H1 (cell line): ENCODE results near the gene SNRPE. TPM values are rescaled to one million over a fixed set of nuclear protein-coding genes. Genes with fewer than 3 reads are reported as not detected.

Experiments used
- CTCF ChIA-PET: fragments of 300-600 bp; sonication (Branson Sonifier 250); formaldehyde crosslinking; loops from one replicate; lab custom pipeline; 2021; ENCODE audit not compliant: partially characterized antibody; lab: Charles Lee
- POLR2A ChIA-PET: fragments of 300-600 bp; sonication (Branson Sonifier 250); formaldehyde crosslinking; loops from one replicate; lab custom pipeline; 2021; ENCODE audit warnings: inconsistent platforms; ENCODE audit not compliant: partially characterized antibody; lab: Charles Lee
- DNase-seq, 2 experiments: peaks; one replicate each; pipeline versions ENCODE4 v3.0.0 to v3.0.0-alpha.2; 2010 to 2022; ENCODE audit warnings: low spot score in 2 of 2, low read depth in 1 of 2, mixed read lengths in 1 of 2
- FAIRE-seq: peaks from 2 replicates; lab custom pipeline; 2011; peaks lifted over from hg19 to GRCh38; lab: Jason Lieb, UNC
- H2AFZ ChIP-seq: 2 replicates; pipeline ENCODE4 v1.8.1; 2012; ENCODE audit warnings: low read length, inconsistent platforms
- H2AK5ac ChIP-seq: 2 replicates; pipeline ENCODE4 v1.6.1; 2013; ENCODE audit warnings: low read depth, low read length
- H2BK120ac ChIP-seq: replicated peaks from 2 replicates; pipeline ENCODE3; 2013; ENCODE audit warnings: low read depth, low read length, inconsistent platforms
- H2BK12ac ChIP-seq: 2 replicates; pipeline ENCODE4 v1.6.1; 2013; ENCODE audit warnings: low read depth, low read length
- H2BK15ac ChIP-seq: 2 replicates; pipeline ENCODE4 v1.6.1; 2013; ENCODE audit warnings: low read length
- H2BK20ac ChIP-seq: 2 replicates; pipeline ENCODE4 v1.6.1; 2013; ENCODE audit warnings: low read length
- H2BK5ac ChIP-seq: 2 replicates; pipeline ENCODE4 v1.6.1; 2013; ENCODE audit warnings: low read depth, low read length
- H3K14ac ChIP-seq: 2 replicates; pipeline ENCODE4 v1.6.1; 2013; ENCODE audit warnings: inconsistent platforms; ENCODE audit not compliant: insufficient read length
- H3K18ac ChIP-seq: 2 replicates; pipeline ENCODE4 v1.6.1; 2013; ENCODE audit warnings: low read length; ENCODE audit errors: extremely low read depth
- H3K23ac ChIP-seq: 2 replicates; pipeline ENCODE4 v1.6.1; 2013; ENCODE audit warnings: inconsistent platforms; ENCODE audit not compliant: insufficient read length
- H3K23me2 ChIP-seq: 2 replicates; pipeline ENCODE4 v1.6.1; 2013; ENCODE audit warnings: low read depth, low read length
- H3K27ac ChIP-seq: 2 replicates; pipeline ENCODE4 v1.6.1; 2011; ENCODE audit warnings: low read depth, low read length, inconsistent platforms
- H3K27me3 ChIP-seq, 4 experiments: replicated peaks in 1 of 4; 1 replicate in 1 of 4; 2 replicates in 3 of 4; pipeline versions ENCODE4 v1.6.1 to v1.8.1; 2011 to 2013; ENCODE audit warnings: low read length in 3 of 4, mild to moderate bottlenecking in 3 of 4, inconsistent platforms in 2 of 4, mixed read lengths in 2 of 4, moderate library complexity in 1 of 4; ENCODE audit not compliant: control insufficient read depth in 3 of 4, insufficient read depth in 3 of 4; ENCODE audit errors: extremely low read depth in 1 of 4
- H3K36me3 ChIP-seq, 4 experiments: 2 replicates each; pipeline versions ENCODE4 v1.6.1 to v1.8.1; 2011 to 2013; ENCODE audit warnings: mild to moderate bottlenecking in 4 of 4, low read length in 3 of 4, moderate library complexity in 2 of 4, control low read depth in 1 of 4, inconsistent platforms in 1 of 4; ENCODE audit not compliant: insufficient read depth in 4 of 4, control insufficient read depth in 2 of 4
- H3K4ac ChIP-seq: replicated peaks from 2 replicates; pipeline ENCODE3; 2013; ENCODE audit warnings: low read length, low read depth, mixed read lengths, inconsistent platforms; ENCODE audit not compliant: insufficient read length
- H3K4me1 ChIP-seq, 4 experiments: replicated peaks in 1 of 4; 1 replicate in 1 of 4; 2 replicates in 3 of 4; pipeline versions ENCODE4 v1.6.1 to v1.8.1; 2011 to 2013; ENCODE audit warnings: low read length in 3 of 4, inconsistent platforms in 2 of 4, mixed read lengths in 1 of 4; ENCODE audit not compliant: insufficient read depth in 4 of 4, control insufficient read depth in 3 of 4
- H3K4me2 ChIP-seq, 2 experiments: 2 replicates each; pipeline versions ENCODE4 v1.6.1 to v1.8.1; 2011 to 2013; ENCODE audit warnings: low read depth in 2 of 2, low read length in 2 of 2, control low read depth in 1 of 2, inconsistent platforms in 1 of 2, mild to moderate bottlenecking in 1 of 2; ENCODE audit not compliant: insufficient read depth in 1 of 2
- H3K4me3 ChIP-seq, 4 experiments: fragments of 200-600, 300-600 bp in 1 of 4; sonication (generic), shearing (Covaris generic), sonication (Bioruptor Twin) in 1 of 4; 2 replicates each; pipeline versions ENCODE4 v1.5.1 to v1.8.1; 2011 to 2016; ENCODE audit warnings: low read length in 4 of 4, low read depth in 3 of 4, control low read depth in 2 of 4, inconsistent platforms in 2 of 4, mild to moderate bottlenecking in 2 of 4, mixed read lengths in 1 of 4, moderate library complexity in 1 of 4; ENCODE audit not compliant: insufficient read depth in 2 of 4; ENCODE audit errors: extremely low read depth in 1 of 4
- H3K56ac ChIP-seq: replicated peaks from 2 replicates; pipeline ENCODE3; 2013; ENCODE audit warnings: low read depth, mild to moderate bottlenecking, mixed read lengths, low read length, inconsistent platforms; ENCODE audit not compliant: insufficient read length
- H3K79me1 ChIP-seq: 2 replicates; pipeline ENCODE4 v1.6.1; 2013; ENCODE audit warnings: low read depth, low read length, control low read depth
- H3K79me2 ChIP-seq, 2 experiments: 2 replicates each; pipeline versions ENCODE4 v1.6.1 to v1.8.1; 2012 to 2013; ENCODE audit warnings: low read length in 2 of 2, mild to moderate bottlenecking in 2 of 2, inconsistent platforms in 1 of 2; ENCODE audit not compliant: insufficient read depth in 2 of 2, control insufficient read depth in 1 of 2
- H3K9ac ChIP-seq, 4 experiments: replicated peaks in 1 of 4; 1 replicate in 1 of 4; 2 replicates in 3 of 4; pipeline versions ENCODE4 v1.6.1 to v1.8.1; 2011 to 2013; ENCODE audit warnings: low read depth in 3 of 4, low read length in 3 of 4, control low read depth in 2 of 4, mild to moderate bottlenecking in 2 of 4, moderate library complexity in 2 of 4, inconsistent platforms in 1 of 4; ENCODE audit errors: extremely low read depth in 1 of 4
- H3K9me3 ChIP-seq, 2 experiments: 2 replicates each; pipeline versions ENCODE4 v1.6.1 to v1.8.1; 2012 to 2013; ENCODE audit warnings: mild to moderate bottlenecking in 2 of 2, moderate library complexity in 2 of 2, control low read depth in 1 of 2, inconsistent platforms in 1 of 2, low read depth in 1 of 2, low read length in 1 of 2, mixed read lengths in 1 of 2; ENCODE audit not compliant: insufficient read depth in 2 of 2
- H4K20me1 ChIP-seq, 2 experiments: replicated peaks in 1 of 2; 2 replicates each; pipeline versions ENCODE3 to v1.8.1; 2011 to 2013; ENCODE audit warnings: inconsistent platforms in 2 of 2, low read length in 2 of 2, mild to moderate bottlenecking in 1 of 2; ENCODE audit not compliant: insufficient read depth in 2 of 2, control insufficient read depth in 1 of 2
- H4K5ac ChIP-seq: 2 replicates; pipeline ENCODE4 v1.6.1; 2013; ENCODE audit warnings: low read length, low read depth, mixed read lengths, inconsistent platforms; ENCODE audit not compliant: insufficient read length
- H4K8ac ChIP-seq: 2 replicates; pipeline ENCODE4 v1.8.0; 2013; ENCODE audit warnings: mild to moderate bottlenecking, moderate library complexity, low read length, inconsistent platforms; ENCODE audit not compliant: insufficient read depth; ENCODE audit errors: extremely low read depth
- H4K91ac ChIP-seq: replicated peaks from 2 replicates; pipeline ENCODE3; 2013; ENCODE audit warnings: low read length, mixed read lengths, inconsistent platforms; ENCODE audit not compliant: insufficient read length
- ATF2 ChIP-seq: IDR thresholded peaks from 2 replicates; pipeline ENCODE4 v1.6.1; 2012; ENCODE audit warnings: low read length, inconsistent platforms
- BACH1 ChIP-seq: IDR thresholded peaks from 2 replicates; pipeline ENCODE4 v1.6.1; 2012; ENCODE audit warnings: low read length, improper control_type of control experiment
- CHD2 ChIP-seq: IDR thresholded peaks from 2 replicates; pipeline ENCODE4 v1.6.1; 2012; ENCODE audit warnings: low read length, improper control_type of control experiment
- JUND ChIP-seq: IDR thresholded peaks from 2 replicates; pipeline ENCODE4 v1.6.1; 2011; ENCODE audit warnings: mild to moderate bottlenecking, improper control_type of control experiment, low read length
- POLR2AphosphoS5 ChIP-seq: IDR thresholded peaks from 2 replicates; pipeline ENCODE4 v1.6.1; 2011; ENCODE audit warnings: low read depth, low read length
- SIN3A ChIP-seq, 2 experiments: IDR thresholded peaks in 1 of 2; conservative IDR thresholded peaks in 1 of 2; 2 replicates each; pipeline ENCODE4 v1.6.1; 2011 to 2012; ENCODE audit warnings: low read length in 2 of 2, improper control_type of control experiment in 1 of 2, low read depth in 1 of 2, mild to moderate bottlenecking in 1 of 2
- WGBS, 2 experiments: shearing (Covaris generic) in 1 of 2; methylation state at CpG; one replicate each; pipeline versions ENCODE4 v1.1.6 to v1.1.7; 2013 to 2015; ENCODE audit warnings: low lambda C conversion rate in 2 of 2, mixed read lengths in 2 of 2, inconsistent platforms in 1 of 2, low coverage in 1 of 2, missing lambda C conversion rate in 1 of 2; ENCODE audit not compliant: insufficient replicate concordance in 2 of 2, insufficient coverage in 1 of 2, insufficient read length in 1 of 2; ENCODE audit errors: extremely low coverage in 1 of 2, missing lambda C conversion rate in 1 of 2; 5-methylcytosine and 5-hydroxymethylcytosine counted together
- polyA plus RNA-seq, 7 experiments: library from polyadenylated mRNA; depleted of rRNA in 3 of 7; stranded (reverse) in 5 of 7; unstranded in 2 of 7; fragments of >200 nt in 5 of 7; fragments of 200-250 nt in 2 of 7; gene quantifications; 1 replicate in 5 of 7; 2 replicates in 1 of 7; 4 replicates in 1 of 7; pipeline versions ENCODE4 v1.2.1 to v1.2.3, GENCODE V29; 2011 to 2013; ENCODE audit warnings: missing spikeins in 2 of 7, mixed read lengths in 2 of 7
- total RNA-seq: library from RNA; stranded (reverse); fragmentation: NEBNext Ultra II Directional; extraction: Animal tissue kit (Norgen Biotek cat#: 25700); gene quantifications from 2 replicates; pipeline ENCODE4 v1.2.1, GENCODE V29; 2021

SNRPE gene
- total and polyA plus RNA-seq, 2 of the 8 experiments (the other 6 are each of a cell fraction or from before 2014, with no cell fraction given) = 416 to 461 TPM

- Histone ChIP-seq H2AFZ (no peak overlapping the region), H3K4me3 (no peak overlapping the region), H2BK5ac (no peak overlapping the region), H3K4me1 (peaks cover 0 to 5% (median 0%) of the 10 kb centered on the region in 4 experiments; a peak in 1 of 7 replicates), H3K23ac (no peak overlapping the region), H3K9me3 (no peaks in the 10 kb centered on the region), H2AK5ac (no peak overlapping the region), H3K9ac (no peak overlapping the region), H3K4me2 (no peak overlapping the region), H4K20me1 (no peaks in the 10 kb centered on the region), H3K56ac (no peak overlapping the region), H3K4ac (no peak overlapping the region), H3K36me3 (peaks cover 9 to 43% (median 18%) of the 10 kb centered on the region in 4 experiments), H3K18ac (no peak overlapping the region), H2BK20ac (no peak overlapping the region), H3K27ac (no peak overlapping the region), H3K27me3 (no peaks in the 10 kb centered on the region), H2BK15ac (no peak overlapping the region), H3K79me2 (peaks cover 0 to 5% of the 10 kb centered on the region in 2 experiments; a peak in 1 of 4 replicates), H3K23me2 (no peaks in the 10 kb centered on the region), H4K91ac (no peak overlapping the region), H2BK12ac (no peak overlapping the region), H2BK120ac (no peak overlapping the region), H4K8ac (no peak overlapping the region), H3K79me1 (no peaks in the 10 kb centered on the region), H4K5ac (no peak overlapping the region), H3K14ac (no peak overlapping the region)
- DNase-seq (peak in 1 of 2 experiments; percentile 19), FAIRE-seq (peak; percentile 87)
- WGBS, 2 experiments = 84% methylated on average over 3 of the region's 3 CpGs; no CpG with 5 or more reads in 1 of the 2 experiments
- ChIA-PET POLR2A (interaction anchor here (0.6 to 14.3 kb wide), 27 partner anchors 9 to 434 kb away, joined by 3 to 174 read pairs (median 5); partner anchors contain the start of genes ETNK2, SNRPE and SOX13), CTCF (interaction anchor here (0.6 to 12.6 kb wide), 66 partner anchors 8 to 505 kb away, joined by 3 to 261 read pairs (median 6); partner anchors contain the start of genes ETNK2, GOLT1A, SNRPE and SOX13)
- TF ChIP-seq POLR2AphosphoS5 = peak; percentile 13; the same call in 1 of the 2 replicates
- 0 out of 2 replicates have a peak, but pooled peaks have one; percentile 44 for TF ChIP-seq JUND
- TF ChIP-seq BACH1 = 0 out of 2 replicates have a peak, but pooled peaks have one; percentile 11
- 0 out of 4 replicates have a peak, but pooled peaks of 1 of the 2 experiments have one; percentile 56 for TF ChIP-seq SIN3A (conservative IDR thresholded peaks at IDR 0.05 in 1 of 2, IDR thresholded peaks at IDR 0.05 in 1 of 2; ENCODE audit: low read depth in 1 of 2, low read length in 2 of 2)
- TF ChIP-seq ATF2 = 0 out of 2 replicates have a peak, but pooled peaks have one; percentile 51
- peak; percentile 40; the same call in 1 of the 2 replicates for TF ChIP-seq CHD2
Measured at GRCh38 chr1:203871114-203871880, 9.9 kb downstream of the SNRPE start.
